OCI-LY1 (cell line): ENCODE results near the gene DPAGT1.

Source experiments
- H2AFZ ChIP-seq: fragments of 200-600 bp; sonication (generic), shearing (Covaris generic); 2 replicates; pipeline ENCODE4 v1.6.0; 2014; ENCODE audit warnings: antibody characterized with exemption, mild to moderate bottlenecking, low read length
- H3F3A ChIP-seq: fragments of 200-600 bp; sonication (generic), shearing (Covaris generic); 2 replicates; pipeline ENCODE4 v1.6.0; 2014; ENCODE audit warnings: mild to moderate bottlenecking, antibody characterized with exemption, low read length, moderate library complexity; ENCODE audit not compliant: insufficient read depth
- H3K27ac ChIP-seq: fragments of 200-600 bp; sonication (generic); 2 replicates; pipeline ENCODE4 v1.5.1; 2014; ENCODE audit warnings: low read length, mixed run types, mild to moderate bottlenecking, low read depth; ENCODE audit not compliant: poor library complexity, severe bottlenecking
- H3K27me3 ChIP-seq: fragments of 200-600 bp; sonication (generic); 2 replicates; pipeline ENCODE4 v1.6.0; 2014; ENCODE audit warnings: antibody characterized with exemption, mild to moderate bottlenecking, low read length, moderate library complexity; ENCODE audit not compliant: insufficient read depth
- H3K36me3 ChIP-seq: fragments of 200-600 bp; sonication (generic); 2 replicates; pipeline ENCODE4 v1.6.1; 2014; ENCODE audit warnings: mild to moderate bottlenecking, antibody characterized with exemption, low read length, moderate library complexity, mixed read lengths; ENCODE audit not compliant: insufficient read depth
- H3K4me1 ChIP-seq: fragments of 200-600 bp; sonication (generic); 2 replicates; pipeline ENCODE4 v1.5.1; 2014; ENCODE audit warnings: mild to moderate bottlenecking, low read length, moderate library complexity; ENCODE audit not compliant: insufficient read depth, severe bottlenecking
- H3K4me2 ChIP-seq: fragments of 200-600 bp; sonication (generic), shearing (Covaris generic); 2 replicates; pipeline ENCODE4 v1.6.1; 2014; ENCODE audit warnings: low read length
- H3K4me3 ChIP-seq: fragments of 200-600 bp; sonication (generic); 2 replicates; pipeline ENCODE4 v1.5.1; 2014; ENCODE audit warnings: low read length, low read depth, mild to moderate bottlenecking, mixed read lengths; ENCODE audit not compliant: poor library complexity, severe bottlenecking
- H3K79me2 ChIP-seq: fragments of 200-600 bp; shearing (Covaris generic); 2 replicates; pipeline ENCODE4 v1.6.1; 2016; ENCODE audit warnings: mixed run types, low read length, mixed read lengths; ENCODE audit not compliant: insufficient read depth
- H3K9ac ChIP-seq: fragments of 200-600 bp; sonication (generic), shearing (Covaris generic); 2 replicates; pipeline ENCODE4 v1.6.1; 2014; ENCODE audit warnings: mild to moderate bottlenecking, low read length, mixed read lengths
- H3K9me2 ChIP-seq: fragments of 200-600 bp; sonication (generic), shearing (Covaris generic); 2 replicates; pipeline ENCODE4 v1.6.1; 2014; ENCODE audit warnings: low read depth, mild to moderate bottlenecking, low read length, mixed read lengths
- H3K9me3 ChIP-seq: fragments of 200-600 bp; shearing (Covaris generic); 2 replicates; pipeline ENCODE4 v1.6.1; 2014; ENCODE audit warnings: low read length, mixed read lengths
- H4K20me1 ChIP-seq: fragments of 200-600 bp; sonication (generic), shearing (Covaris generic); 2 replicates; pipeline ENCODE4 v1.6.0; 2016; ENCODE audit warnings: mild to moderate bottlenecking, low read length; ENCODE audit not compliant: insufficient read depth
- EZH2 ChIP-seq: fragments of 200-600 bp; sonication (generic), shearing (Covaris generic); IDR thresholded peaks from 2 replicates; pipeline ENCODE4 v1.8.0; 2017; ENCODE audit warnings: borderline replicate concordance, mixed run types, mild to moderate bottlenecking, antibody characterized with exemption, low read length, moderate library complexity, mixed read lengths
- TF ChIP-seq, protein P1 (sequence below): fragments of 200-600 bp; sonication (generic), shearing (Covaris generic); IDR thresholded peaks from 2 replicates; pipeline ENCODE4 v1.5.1; 2017; ENCODE audit warnings: mild to moderate bottlenecking, antibody characterized with exemption, low read length, moderate library complexity, mixed read lengths

DPAGT1 gene

DNA sequence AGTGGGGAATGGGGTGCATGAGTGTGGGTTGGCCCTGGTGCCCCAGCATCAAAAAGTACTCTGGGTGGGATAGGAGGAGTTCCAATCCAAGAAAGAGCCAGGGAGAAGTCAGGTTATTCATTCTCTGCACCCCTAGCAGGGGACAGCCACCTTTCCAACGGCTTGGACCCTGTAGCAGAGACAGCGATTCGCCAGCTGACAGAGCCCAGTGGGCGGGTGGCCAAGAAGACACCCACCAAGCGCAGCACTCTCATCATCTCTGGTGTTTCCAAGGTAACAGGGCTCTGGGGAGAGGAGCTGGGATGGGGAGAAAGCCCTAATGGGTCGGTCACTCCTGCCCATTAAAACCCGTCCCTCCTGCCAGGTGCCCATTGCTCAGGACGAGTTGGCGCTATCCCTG, 12.1 kb upstream of the DPAGT1 start:
- no peak overlapping the region for H2AFZ ChIP-seq
- no peak for TF ChIP-seq EZH2
- TF ChIP-seq, protein P1, sequence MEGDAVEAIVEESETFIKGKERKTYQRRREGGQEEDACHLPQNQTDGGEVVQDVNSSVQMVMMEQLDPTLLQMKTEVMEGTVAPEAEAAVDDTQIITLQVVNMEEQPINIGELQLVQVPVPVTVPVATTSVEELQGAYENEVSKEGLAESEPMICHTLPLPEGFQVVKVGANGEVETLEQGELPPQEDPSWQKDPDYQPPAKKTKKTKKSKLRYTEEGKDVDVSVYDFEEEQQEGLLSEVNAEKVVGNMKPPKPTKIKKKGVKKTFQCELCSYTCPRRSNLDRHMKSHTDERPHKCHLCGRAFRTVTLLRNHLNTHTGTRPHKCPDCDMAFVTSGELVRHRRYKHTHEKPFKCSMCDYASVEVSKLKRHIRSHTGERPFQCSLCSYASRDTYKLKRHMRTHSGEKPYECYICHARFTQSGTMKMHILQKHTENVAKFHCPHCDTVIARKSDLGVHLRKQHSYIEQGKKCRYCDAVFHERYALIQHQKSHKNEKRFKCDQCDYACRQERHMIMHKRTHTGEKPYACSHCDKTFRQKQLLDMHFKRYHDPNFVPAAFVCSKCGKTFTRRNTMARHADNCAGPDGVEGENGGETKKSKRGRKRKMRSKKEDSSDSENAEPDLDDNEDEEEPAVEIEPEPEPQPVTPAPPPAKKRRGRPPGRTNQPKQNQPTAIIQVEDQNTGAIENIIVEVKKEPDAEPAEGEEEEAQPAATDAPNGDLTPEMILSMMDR, result no peak
- no peak overlapping the region for H3K9ac ChIP-seq
- no peaks in the 10 kb centered on the region for H3K9me3 ChIP-seq
- H3K79me2 ChIP-seq, result no peaks in the 10 kb centered on the region
- H3K9me2 ChIP-seq, result no peaks in the 10 kb centered on the region
- H3K27me3 ChIP-seq, result no peaks in the 10 kb centered on the region
- H3K4me2 ChIP-seq, result no peak overlapping the region
- H4K20me1 ChIP-seq, result no peaks in the 10 kb centered on the region
- H3K4me1 ChIP-seq, result peaks cover 4% of the 10 kb centered on the region
- H3F3A ChIP-seq, result no peaks in the 10 kb centered on the region
- H3K4me3 ChIP-seq, result no peak overlapping the region
- no peak overlapping the region for H3K27ac ChIP-seq
- H3K36me3 ChIP-seq, result peaks cover 52% of the 10 kb centered on the region

DNA sequence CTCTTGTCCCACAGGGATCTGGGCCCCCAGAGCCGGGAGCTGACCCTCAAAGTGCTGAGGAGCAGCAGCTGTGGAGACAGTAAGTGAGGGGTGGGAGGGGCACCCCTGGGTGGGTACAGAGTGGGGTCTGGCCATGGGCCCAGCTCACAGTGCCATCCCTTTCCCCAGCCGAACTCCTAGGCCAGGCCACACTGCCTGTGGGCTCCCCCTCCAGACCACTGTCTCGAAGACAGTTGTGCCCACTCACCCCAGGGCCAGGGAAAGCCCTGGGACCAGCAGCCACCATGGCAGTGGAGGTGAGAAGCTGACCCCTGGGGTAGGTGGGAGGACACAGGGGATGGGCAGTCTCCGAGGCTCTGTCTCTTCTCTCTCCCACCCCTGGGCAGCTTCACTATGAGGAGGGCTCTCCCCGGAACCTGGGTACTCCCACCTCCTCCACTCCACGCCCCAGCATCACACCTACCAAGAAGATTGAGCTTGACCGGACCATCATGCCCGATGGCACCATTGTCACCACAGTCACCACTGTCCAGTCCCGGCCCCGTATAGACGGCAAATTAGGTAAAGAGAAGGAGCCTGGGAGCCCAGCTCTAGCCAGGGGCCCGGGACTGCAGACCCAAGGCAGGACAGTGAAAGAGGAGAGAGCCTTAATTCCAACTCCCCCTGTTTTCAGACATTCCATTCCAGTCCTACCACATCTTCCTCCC, 10.8 kb upstream of the DPAGT1 start:
- Histone ChIP-seq H3K4me2 (no peak overlapping the region), H3K4me1 (peaks cover 11% of the 10 kb centered on the region), H3K9ac (no peak overlapping the region)

DNA sequence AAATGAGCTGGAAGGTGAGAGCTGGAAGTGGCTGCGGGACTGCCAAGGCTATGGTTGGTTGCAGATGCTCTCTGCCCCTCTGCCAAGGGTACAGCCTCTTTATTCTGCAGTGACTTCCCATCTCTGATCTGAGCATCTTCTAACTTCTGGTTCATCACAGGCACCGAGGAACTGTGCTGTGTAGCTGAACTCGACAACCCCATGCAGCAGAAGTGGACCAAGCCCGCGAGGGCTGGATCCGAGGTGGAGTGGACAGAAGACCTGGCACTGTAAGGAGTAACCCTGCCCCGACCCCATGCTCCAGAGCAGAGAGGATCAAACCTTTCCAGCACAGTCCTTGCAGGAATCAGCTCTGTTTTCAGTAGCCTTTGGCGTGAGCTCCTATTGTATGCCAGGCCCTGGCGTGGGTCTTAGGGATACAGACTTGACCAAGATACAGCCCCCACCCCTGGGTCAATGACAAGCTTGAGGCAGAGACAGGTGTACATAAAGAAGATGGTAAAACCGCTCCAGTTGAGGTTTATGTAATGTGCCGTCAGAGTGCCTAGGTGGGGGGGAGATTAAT, 9.8 kb upstream of the DPAGT1 start:
- Histone ChIP-seq H3K79me2 (no peaks in the 10 kb centered on the region), H3K4me1 (peaks cover 16% of the 10 kb centered on the region), H3F3A (no peaks in the 10 kb centered on the region), H3K27me3 (no peaks in the 10 kb centered on the region), H3K9me2 (no peaks in the 10 kb centered on the region), H3K4me3 (no peak overlapping the region), H2AFZ (no peak overlapping the region), H3K36me3 (peaks cover 47% of the 10 kb centered on the region), H3K27ac (no peak overlapping the region), H4K20me1 (no peaks in the 10 kb centered on the region), H3K4me2 (no peak overlapping the region), H3K9ac (no peak overlapping the region), H3K9me3 (no peaks in the 10 kb centered on the region)
- TF ChIP-seq EZH2, result no peak
- TF ChIP-seq, protein P1, result no peak

More for the DNA sequence above, 10.8 kb upstream of the DPAGT1 start:
- TF ChIP-seq, protein P1, result no peak
- no peak for TF ChIP-seq EZH2
- no peak overlapping the region for H2AFZ ChIP-seq
- H3K9me3 ChIP-seq, result no peaks in the 10 kb centered on the region
- H3K27me3 ChIP-seq, result no peaks in the 10 kb centered on the region
- no peaks in the 10 kb centered on the region for H3K9me2 ChIP-seq
- H3K27ac ChIP-seq, result no peak overlapping the region
- H4K20me1 ChIP-seq, result no peaks in the 10 kb centered on the region
- peaks cover 47% of the 10 kb centered on the region for H3K36me3 ChIP-seq
- H3F3A ChIP-seq, result no peaks in the 10 kb centered on the region
- H3K4me3 ChIP-seq, result no peak overlapping the region
- no peaks in the 10 kb centered on the region for H3K79me2 ChIP-seq
